NCI-H146 (cell line): ENCODE measurements around the gene ADCY6.
"Not testable (repeated sequence)": the region's sequence is repeated elsewhere in the genome, so short reads cannot be mapped to it uniquely, and the experiment has no call there.

Experiments used
- DNase-seq: peaks from one replicate; lab custom pipeline; 2025; lab: John Stamatoyannopoulos, UW

The ADCY6 gene

GRCh38 chr12:48750769-48751356 lies 38.0 kb downstream of the ADCY6 start:
- DNase-seq, result no peak

DNA sequence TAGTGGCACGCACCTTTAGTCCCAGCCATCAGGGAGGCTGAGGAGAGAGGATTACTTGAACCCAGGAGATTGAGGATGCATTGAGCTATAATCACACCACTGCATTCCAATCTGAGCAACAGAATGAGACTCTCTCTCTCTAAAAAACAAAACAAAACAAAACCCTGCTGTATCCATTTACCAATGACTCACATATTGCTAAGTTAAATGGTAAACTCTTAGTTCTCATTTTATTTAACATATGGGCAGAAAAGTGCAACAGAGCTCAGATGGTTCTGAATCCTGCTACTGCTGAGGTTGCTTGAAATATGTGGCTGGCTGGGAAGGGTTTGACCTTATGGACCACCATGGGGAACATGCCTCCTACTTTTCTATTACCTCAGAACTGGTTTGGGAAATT lies 38.7 kb downstream of the ADCY6 start:
- no peak for DNase-seq

DNA sequence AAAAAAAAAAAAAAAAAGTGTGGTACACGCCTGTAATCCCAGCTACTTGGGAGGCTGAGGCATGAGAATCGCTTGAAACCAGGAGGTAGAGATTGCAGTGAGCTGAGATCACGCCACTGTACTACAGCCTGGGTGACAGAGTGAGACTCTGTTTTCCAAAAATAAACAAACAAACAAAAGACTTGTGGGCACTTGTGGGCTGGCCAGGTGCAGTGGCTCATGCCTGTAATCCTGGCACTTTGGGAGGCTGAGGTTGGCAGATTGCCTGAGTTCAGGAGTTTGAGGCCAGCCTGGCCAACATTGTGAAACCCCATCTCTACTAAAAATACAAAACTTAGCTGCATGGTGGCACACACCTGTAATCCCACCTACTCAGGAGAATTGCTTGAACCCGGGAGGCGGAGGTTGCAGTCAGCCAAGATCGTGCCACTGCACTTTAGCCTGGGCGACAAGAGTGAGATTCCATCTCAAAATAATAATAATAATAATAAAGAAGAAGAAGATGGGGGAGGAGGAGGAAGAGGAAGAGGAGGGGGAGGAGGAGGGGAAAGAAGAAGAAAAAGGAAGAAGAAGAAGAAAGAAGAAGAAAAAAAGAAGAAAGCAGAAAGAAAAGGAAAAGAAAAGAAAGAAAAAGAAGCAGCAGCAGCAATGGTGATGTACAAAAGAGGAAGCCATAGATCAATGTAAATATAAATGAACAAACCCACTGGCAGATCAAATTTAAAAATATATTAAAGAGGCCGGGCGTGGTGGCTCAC lies 44.5 kb downstream of the ADCY6 start:
- no peak for DNase-seq

DNA sequence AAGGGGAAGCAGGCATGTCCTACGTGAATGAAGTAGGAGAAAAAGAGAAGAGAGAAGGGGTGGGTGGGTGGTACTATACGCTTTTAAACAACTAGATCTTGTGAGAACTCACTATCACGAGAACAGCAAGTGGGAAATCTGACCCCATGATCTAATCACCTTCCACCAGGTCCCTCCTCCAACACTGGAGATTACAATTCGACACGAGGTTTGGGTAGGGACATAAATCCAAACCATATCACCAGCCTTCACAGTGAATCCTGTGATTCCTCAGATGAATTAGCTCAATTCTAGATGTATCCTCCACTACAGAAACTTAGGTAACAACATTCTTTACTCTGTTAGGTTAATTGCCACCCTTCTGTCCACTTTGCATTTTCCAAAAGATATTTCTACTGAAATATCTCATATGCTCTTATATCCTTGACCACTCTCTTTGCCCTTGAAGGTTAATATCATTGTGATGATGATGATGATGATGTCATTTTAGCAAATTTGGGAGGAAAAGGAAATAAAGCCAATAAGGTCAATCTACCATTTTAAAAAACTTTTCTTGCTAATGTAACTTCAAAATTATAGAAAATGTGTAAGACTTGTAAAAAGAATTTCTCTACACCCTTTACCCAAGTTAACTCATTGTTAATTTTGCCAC lies 49.1 kb downstream of the ADCY6 start:
- no peak for DNase-seq

- no peak for DNase-seq
Measured at GRCh38 chr12:48736456-48736855, 52.4 kb downstream of the ADCY6 start.

DNA sequence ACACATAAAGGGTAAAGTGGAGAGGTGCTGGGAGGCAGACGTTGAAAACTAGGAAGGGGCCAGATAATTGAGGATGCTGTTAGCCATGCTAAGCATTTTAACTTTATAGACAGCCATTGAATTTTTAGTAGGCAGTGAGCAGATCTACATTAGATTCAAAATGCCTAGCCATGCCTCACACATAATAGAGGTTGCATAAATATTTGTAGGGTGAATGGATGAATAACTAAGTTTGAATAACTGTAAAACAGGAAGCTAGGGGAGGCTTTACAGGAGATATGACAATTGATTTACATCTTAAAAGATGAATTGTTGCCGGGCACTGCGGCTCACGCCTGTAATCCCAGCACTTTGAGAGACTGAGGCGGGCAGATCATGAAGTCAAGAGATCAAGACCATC lies 60.1 kb downstream of the ADCY6 start:
- no peak for DNase-seq

- not testable (repeated sequence) for DNase-seq
Measured at GRCh38 chr12:48720737-48721136, 68.2 kb downstream of the ADCY6 start.

- not testable (repeated sequence) for DNase-seq
Measured at GRCh38 chr12:48720171-48720570, 68.7 kb downstream of the ADCY6 start.

DNA sequence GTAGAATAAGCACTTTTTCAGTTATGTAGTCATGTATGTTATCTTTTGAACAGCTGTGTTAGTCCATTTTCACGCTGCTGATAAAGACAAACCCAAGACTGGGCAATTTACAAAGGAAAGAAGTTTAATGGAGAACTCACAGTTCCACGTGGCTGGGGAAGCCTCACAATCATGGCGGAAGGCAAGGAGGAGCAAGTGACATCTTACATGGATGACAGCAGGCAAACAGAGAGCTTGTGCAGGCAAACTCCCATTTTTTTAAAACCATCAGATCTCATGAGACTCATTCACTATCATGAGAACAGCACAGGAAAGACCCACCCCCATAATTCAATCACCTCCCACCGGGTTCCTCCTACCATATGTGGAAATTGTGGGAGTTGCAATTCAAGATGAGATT lies 69.9 kb downstream of the ADCY6 start:
- not testable (repeated sequence) for DNase-seq

- peak; percentile 27 for DNase-seq
Measured at GRCh38 chr12:48717252-48717695, 71.6 kb downstream of the ADCY6 start.

DNA sequence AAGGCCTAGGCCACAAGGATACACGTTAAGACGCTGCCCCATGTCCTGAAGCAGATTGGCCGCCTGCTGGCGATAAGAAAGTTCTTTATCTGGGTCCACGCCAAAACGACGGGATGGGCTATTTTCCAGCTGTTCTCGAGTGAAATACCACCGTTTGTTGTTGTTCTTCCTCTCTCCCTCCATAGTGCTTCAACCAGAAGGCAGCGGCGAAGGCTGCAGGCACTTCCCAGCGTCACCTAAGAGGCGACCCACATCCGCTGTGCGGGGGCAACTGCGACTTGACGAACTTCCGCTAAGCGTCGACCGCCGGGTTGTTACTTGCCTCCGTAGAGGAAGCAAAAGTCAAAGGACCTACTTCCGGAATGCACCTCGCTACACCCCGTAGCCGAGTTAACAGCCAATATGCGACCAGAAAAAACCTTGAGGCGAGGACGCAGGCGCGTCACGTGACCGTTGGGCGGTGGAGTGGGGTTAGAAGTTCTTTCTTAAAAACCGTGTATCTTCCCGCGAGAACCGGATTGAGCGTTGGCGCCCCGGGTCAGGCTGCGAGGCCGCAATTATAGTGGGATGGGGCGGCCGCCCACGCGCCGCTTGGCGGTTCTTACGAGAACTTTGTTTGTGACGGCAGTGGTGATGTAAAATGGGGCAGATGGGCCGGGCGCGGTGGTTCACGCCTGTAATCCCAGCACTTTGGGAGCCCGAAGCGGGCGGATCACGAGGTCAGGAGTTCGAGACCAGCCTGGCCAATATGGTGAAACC lies 72.2 kb downstream of the ADCY6 start, which contains the start of gene CCNT1:
CCNT1 (minus strand) TSS at position 215 of the 759 bp plus-strand sequence; CDS start at position 183, 32 bp downstream.
- DNase-seq, result peak; percentile 100
